ENCODE data around the gene DCANP1.
"Not testable (repeated sequence)": the region's sequence is repeated elsewhere in the genome, so short reads cannot be mapped to it uniquely, and the experiment has no call there.

The DCANP1 gene, protein sequence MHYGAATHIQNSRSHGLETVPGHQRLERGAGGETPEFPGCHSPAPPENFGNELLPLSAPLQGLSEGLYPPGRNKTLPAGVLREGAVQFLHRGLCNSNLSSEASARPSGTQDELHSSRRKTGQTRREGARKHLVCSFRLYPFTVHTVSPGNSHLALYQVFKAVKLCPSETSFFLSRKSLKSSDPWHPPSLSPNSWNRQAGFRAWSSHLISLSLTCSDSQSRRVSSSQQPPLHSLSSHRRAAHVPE

GRCh38 chr5:135447298-135447929 is at the start of gene DCANP1:
DCANP1 (minus strand) TSS chr5:135447348; CDS start chr5:135447108, 240 bp downstream.
- TF ChIP-seq ZC3H10 (CRISPR knock-in tag; IDR thresholded peaks at IDR 0.05) (no peak), ZNF8 (CRISPR knock-in tag; IDR thresholded peaks at IDR 0.05) (no peak), ZFP30 (CRISPR knock-in tag; IDR thresholded peaks at IDR 0.05) (no peak), SNAI2 (CRISPR knock-in tag; IDR thresholded peaks at IDR 0.05) (no peak), ZNF565 (CRISPR knock-in tag; conservative IDR thresholded peaks at IDR 0.05; ENCODE audit: low read depth) (no peak), OSR1 (CRISPR knock-in tag; IDR thresholded peaks at IDR 0.05) (no peak), CSRNP3 (CRISPR knock-in tag; IDR thresholded peaks at IDR 0.05) (no peak), CSDC2 (CRISPR knock-in tag; IDR thresholded peaks at IDR 0.05) (no peak), RARB (CRISPR knock-in tag; IDR thresholded peaks at IDR 0.05) (no peak), TCF4 (CRISPR knock-in tag; IDR thresholded peaks at IDR 0.05; ENCODE audit: borderline replicate concordance) (no peak), TOX (CRISPR knock-in tag; IDR thresholded peaks at IDR 0.05; ENCODE audit: borderline replicate concordance) (no peak), ARNTL (CRISPR knock-in tag; IDR thresholded peaks at IDR 0.05; ENCODE audit: borderline replicate concordance, low read depth) (no peak)
- TF ChIP-seq, protein P1, sequence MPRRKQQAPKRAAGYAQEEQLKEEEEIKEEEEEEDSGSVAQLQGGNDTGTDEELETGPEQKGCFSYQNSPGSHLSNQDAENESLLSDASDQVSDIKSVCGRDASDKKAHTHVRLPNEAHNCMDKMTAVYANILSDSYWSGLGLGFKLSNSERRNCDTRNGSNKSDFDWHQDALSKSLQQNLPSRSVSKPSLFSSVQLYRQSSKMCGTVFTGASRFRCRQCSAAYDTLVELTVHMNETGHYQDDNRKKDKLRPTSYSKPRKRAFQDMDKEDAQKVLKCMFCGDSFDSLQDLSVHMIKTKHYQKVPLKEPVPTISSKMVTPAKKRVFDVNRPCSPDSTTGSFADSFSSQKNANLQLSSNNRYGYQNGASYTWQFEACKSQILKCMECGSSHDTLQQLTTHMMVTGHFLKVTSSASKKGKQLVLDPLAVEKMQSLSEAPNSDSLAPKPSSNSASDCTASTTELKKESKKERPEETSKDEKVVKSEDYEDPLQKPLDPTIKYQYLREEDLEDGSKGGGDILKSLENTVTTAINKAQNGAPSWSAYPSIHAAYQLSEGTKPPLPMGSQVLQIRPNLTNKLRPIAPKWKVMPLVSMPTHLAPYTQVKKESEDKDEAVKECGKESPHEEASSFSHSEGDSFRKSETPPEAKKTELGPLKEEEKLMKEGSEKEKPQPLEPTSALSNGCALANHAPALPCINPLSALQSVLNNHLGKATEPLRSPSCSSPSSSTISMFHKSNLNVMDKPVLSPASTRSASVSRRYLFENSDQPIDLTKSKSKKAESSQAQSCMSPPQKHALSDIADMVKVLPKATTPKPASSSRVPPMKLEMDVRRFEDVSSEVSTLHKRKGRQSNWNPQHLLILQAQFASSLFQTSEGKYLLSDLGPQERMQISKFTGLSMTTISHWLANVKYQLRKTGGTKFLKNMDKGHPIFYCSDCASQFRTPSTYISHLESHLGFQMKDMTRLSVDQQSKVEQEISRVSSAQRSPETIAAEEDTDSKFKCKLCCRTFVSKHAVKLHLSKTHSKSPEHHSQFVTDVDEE (CRISPR knock-in tag; IDR thresholded peaks at IDR 0.05): no peak
- TF ChIP-seq, protein P2, sequence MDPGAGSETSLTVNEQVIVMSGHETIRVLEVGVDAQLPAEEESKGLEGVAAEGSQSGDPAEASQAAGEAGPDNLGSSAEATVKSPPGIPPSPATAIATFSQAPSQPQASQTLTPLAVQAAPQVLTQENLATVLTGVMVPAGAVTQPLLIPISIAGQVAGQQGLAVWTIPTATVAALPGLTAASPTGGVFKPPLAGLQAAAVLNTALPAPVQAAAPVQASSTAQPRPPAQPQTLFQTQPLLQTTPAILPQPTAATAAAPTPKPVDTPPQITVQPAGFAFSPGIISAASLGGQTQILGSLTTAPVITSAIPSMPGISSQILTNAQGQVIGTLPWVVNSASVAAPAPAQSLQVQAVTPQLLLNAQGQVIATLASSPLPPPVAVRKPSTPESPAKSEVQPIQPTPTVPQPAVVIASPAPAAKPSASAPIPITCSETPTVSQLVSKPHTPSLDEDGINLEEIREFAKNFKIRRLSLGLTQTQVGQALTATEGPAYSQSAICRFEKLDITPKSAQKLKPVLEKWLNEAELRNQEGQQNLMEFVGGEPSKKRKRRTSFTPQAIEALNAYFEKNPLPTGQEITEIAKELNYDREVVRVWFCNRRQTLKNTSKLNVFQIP (CRISPR knock-in tag; IDR thresholded peaks at IDR 0.05; ENCODE audit: borderline replicate concordance, low read depth): no peak
- ATAC-seq: no peak

- ATAC-seq: not testable (repeated sequence)
Observed at GRCh38 chr5:135495531-135495930, 48.4 kb upstream of the DCANP1 start.

DNA sequence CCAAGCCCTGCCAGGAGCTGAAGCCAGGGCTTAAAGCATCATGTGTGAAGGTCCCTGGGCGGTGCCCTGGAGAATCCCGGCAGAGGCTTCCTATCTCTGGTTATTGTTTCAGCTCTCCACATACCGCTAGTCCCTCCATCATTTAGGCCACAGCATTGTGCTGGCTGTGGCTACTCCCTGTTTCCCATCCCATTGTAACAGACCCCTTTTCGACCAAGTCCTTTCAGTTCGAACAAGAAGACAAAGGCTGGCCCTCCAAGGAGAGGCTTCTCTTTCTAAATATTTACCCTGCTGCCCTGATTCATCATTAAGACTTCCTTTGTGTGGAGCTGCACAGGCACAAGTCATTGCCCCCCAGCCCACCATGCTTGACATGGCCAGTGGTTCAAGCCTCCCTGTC is 47.0 kb upstream of the DCANP1 start:
- no peak for ATAC-seq

More for the DNA sequence above, 47.0 kb upstream of the DCANP1 start:
- TF ChIP-seq ZFP30 (CRISPR knock-in tag; IDR thresholded peaks at IDR 0.05): no peak
- TF ChIP-seq OSR1 (CRISPR knock-in tag; IDR thresholded peaks at IDR 0.05): no peak
- no peak for TF ChIP-seq ZC3H10 (CRISPR knock-in tag; IDR thresholded peaks at IDR 0.05)
- TF ChIP-seq ARNTL (CRISPR knock-in tag; IDR thresholded peaks at IDR 0.05; ENCODE audit: borderline replicate concordance, low read depth): no peak
- TF ChIP-seq SNAI2 (CRISPR knock-in tag; IDR thresholded peaks at IDR 0.05): no peak
- TF ChIP-seq ZFP3 (CRISPR knock-in tag; IDR thresholded peaks at IDR 0.05): no peak
- no peak for TF ChIP-seq ZNF565 (CRISPR knock-in tag; conservative IDR thresholded peaks at IDR 0.05; ENCODE audit: low read depth)
- no peak for TF ChIP-seq ESRRG (CRISPR knock-in tag; IDR thresholded peaks at IDR 0.05)
- no peak for TF ChIP-seq TCF4 (CRISPR knock-in tag; IDR thresholded peaks at IDR 0.05; ENCODE audit: borderline replicate concordance)
- no peak for TF ChIP-seq ZNF70 (CRISPR knock-in tag; IDR thresholded peaks at IDR 0.05)
- TF ChIP-seq, protein P3, sequence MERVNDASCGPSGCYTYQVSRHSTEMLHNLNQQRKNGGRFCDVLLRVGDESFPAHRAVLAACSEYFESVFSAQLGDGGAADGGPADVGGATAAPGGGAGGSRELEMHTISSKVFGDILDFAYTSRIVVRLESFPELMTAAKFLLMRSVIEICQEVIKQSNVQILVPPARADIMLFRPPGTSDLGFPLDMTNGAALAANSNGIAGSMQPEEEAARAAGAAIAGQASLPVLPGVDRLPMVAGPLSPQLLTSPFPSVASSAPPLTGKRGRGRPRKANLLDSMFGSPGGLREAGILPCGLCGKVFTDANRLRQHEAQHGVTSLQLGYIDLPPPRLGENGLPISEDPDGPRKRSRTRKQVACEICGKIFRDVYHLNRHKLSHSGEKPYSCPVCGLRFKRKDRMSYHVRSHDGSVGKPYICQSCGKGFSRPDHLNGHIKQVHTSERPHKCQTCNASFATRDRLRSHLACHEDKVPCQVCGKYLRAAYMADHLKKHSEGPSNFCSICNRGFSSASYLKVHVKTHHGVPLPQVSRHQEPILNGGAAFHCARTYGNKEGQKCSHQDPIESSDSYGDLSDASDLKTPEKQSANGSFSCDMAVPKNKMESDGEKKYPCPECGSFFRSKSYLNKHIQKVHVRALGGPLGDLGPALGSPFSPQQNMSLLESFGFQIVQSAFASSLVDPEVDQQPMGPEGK (CRISPR knock-in tag; IDR thresholded peaks at IDR 0.05; ENCODE audit: borderline replicate concordance): no peak

Measured in SK-N-SH treated with all-trans-retinoic acid at 6 μM for 48 hours (cell line).